Lower leg skin (tissue), 3 donors: ENCODE results near the gene SATB1.

ENCODE experiments used
- CTCF ChIP-seq, 3 donors: fragments of 450-650 bp; IDR thresholded peaks; one replicate each; pipeline ENCODE4 v1.5.1; 2016; ENCODE audit warnings: antibody characterized with exemption in 3 of 3, mild to moderate bottlenecking in 3 of 3, moderate library complexity in 2 of 3
- POLR2A ChIP-seq, 2 donors: fragments of 450-650 bp; IDR thresholded peaks; one replicate each; pipeline ENCODE4 v1.6.1; 2016 to 2017; ENCODE audit warnings: antibody characterized with exemption in 2 of 2, mild to moderate bottlenecking in 1 of 2, moderate library complexity in 1 of 2

DNA sequence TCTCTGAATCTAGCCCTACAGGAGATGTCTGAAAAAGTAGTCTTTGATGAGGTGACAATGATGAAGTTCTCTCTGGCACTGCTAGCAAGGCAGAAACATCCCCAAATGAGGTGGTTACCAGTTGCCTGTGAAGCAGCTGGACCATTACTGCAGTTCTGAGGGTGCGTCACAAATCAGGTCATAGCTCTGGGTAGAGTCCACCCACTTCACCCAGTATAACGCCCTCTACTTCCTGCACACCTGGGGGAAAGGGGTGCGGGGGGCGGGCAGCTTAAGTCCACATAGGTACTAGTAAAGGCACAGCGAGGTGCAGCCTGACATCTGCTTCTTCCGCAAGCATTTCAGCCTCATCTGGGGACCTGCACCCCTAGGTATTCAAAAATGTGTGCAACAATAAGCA is 13.4 kb upstream of the SATB1 start:
- TF ChIP-seq POLR2A (IDR thresholded peaks at IDR 0.05) (no peak), CTCF (IDR thresholded peaks at IDR 0.05) (no peak)
